Activated CD4-positive, alpha-beta T cell treated with anti-CD3 and anti-CD28 coated beads, Interleukin-2, Interleukin-6, amounts not matched to agents 100 ng/mL and 50 ng/mL, durations not matched to agents 16 hours and 8 hours (primary cell): ENCODE measurements around the gene GEMIN5.

Experiments used
- DNase-seq: peaks from one replicate; pipeline ENCODE4 v3.0.0-alpha.2; 2020

Gene GEMIN5

GRCh38 chr5:154842689-154843530, 95.1 kb downstream of the GEMIN5 start:
- no peak for DNase-seq

GRCh38 chr5:154841273-154841661, 96.7 kb downstream of the GEMIN5 start:
- DNase-seq: no peak

DNA sequence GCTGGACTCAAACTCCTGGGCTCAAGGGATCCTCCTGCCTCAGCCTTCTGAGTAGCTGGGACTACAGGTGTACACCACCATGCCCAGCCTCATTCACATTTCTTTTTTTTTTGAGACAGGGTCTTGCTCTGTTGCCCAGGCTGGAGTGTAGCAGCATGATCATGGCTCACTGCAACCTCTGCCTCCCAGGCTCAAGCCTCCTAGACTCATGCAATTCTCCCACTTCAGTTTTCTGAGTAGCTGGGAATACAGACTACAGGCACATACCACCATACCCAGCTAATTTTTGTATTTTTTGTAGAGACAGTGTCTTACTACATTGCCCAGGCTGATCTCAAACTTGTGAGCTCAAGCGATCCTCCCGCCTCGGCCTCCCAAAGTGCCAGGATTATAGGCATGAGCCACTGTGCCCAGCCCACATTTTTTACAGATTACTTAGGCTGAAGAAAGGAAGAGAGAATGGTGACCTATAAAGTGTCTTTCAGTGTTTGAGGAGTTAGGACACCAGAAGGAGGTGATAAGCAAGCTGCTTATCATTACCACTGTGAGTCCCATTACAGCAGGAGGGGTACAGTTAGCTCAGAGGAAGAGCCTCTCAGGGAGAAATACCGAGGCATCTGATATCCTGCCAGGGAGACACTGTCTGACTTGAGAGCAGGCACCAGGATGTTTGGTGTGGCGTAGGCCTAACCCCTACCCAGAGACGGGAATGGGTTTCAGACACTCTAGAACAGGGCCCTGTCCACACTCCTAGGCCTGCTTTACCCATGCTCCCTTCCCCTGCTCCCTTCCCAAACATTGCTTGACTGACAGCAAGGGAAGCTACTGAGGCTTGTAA, 97.4 kb downstream of the GEMIN5 start:
- no peak for DNase-seq
